GM21423 (cell line): ENCODE data around the gene PIGO.

Experiments used
- ATAC-seq: cut with Tn5 transposase; IDR thresholded peaks from one replicate; pipeline ENCODE4 v1.9.1; 2021; ENCODE audit warnings: mild to moderate bottlenecking, moderate library complexity; ENCODE audit not compliant: unreplicated experiment

The PIGO gene

GRCh38 chr9:35096035-35096849, at the start of gene PIGO:
TSS of gene PIGO (minus strand) at chr9:35096591. CDS start at chr9:35095565, 1,026 bp downstream.
- ATAC-seq: peak; percentile 82

GRCh38 chr9:35142037-35142436, 45.6 kb upstream of the PIGO start:
- no peak for ATAC-seq

GRCh38 chr9:35140093-35140492, 43.7 kb upstream of the PIGO start:
- no peak for ATAC-seq

- no peak for ATAC-seq
Observed at GRCh38 chr9:35136866-35137265, 40.5 kb upstream of the PIGO start.

- ATAC-seq: no peak
Observed at GRCh38 chr9:35135988-35136387, 39.6 kb upstream of the PIGO start.

- ATAC-seq: no peak
Observed at GRCh38 chr9:35134920-35135319, 38.5 kb upstream of the PIGO start.

- ATAC-seq: peak; percentile 45
Observed at GRCh38 chr9:35116898-35117551, 20.6 kb upstream of the PIGO start.

- no peak for ATAC-seq
Observed at GRCh38 chr9:35116539-35116897, 20.1 kb upstream of the PIGO start.

GRCh38 chr9:35115680-35116538, 19.5 kb upstream of the PIGO start, which contains the start of gene ATOSB:
TSS of gene ATOSB (minus strand) at chr9:35115862. CDS start at chr9:35108274, 7,588 bp downstream.
- peak; percentile 54 for ATAC-seq

GRCh38 chr9:35114840-35115628, 18.6 kb upstream of the PIGO start:
- ATAC-seq: no peak

GRCh38 chr9:35114113-35114839, 17.9 kb upstream of the PIGO start:
- ATAC-seq: no peak

- no peak for ATAC-seq
Observed at GRCh38 chr9:35112257-35113020, 16.0 kb upstream of the PIGO start.

GRCh38 chr9:35111001-35111933, 14.9 kb upstream of the PIGO start:
- peak; percentile 59 for ATAC-seq

- ATAC-seq: no peak
Observed at GRCh38 chr9:35110327-35110761, 14.0 kb upstream of the PIGO start.

- no peak for ATAC-seq
Observed at GRCh38 chr9:35108946-35109575, 12.7 kb upstream of the PIGO start.

GRCh38 chr9:35108461-35108860, 12.1 kb upstream of the PIGO start:
- ATAC-seq: no peak
